Measurements from ENCODE around the gene CYP26B1. TPM values are rescaled to one million over a fixed set of nuclear protein-coding genes. Genes with fewer than 3 reads are reported as not detected.

Gene CYP26B1, protein sequence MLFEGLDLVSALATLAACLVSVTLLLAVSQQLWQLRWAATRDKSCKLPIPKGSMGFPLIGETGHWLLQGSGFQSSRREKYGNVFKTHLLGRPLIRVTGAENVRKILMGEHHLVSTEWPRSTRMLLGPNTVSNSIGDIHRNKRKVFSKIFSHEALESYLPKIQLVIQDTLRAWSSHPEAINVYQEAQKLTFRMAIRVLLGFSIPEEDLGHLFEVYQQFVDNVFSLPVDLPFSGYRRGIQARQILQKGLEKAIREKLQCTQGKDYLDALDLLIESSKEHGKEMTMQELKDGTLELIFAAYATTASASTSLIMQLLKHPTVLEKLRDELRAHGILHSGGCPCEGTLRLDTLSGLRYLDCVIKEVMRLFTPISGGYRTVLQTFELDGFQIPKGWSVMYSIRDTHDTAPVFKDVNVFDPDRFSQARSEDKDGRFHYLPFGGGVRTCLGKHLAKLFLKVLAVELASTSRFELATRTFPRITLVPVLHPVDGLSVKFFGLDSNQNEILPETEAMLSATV
- 0.33 and 0.37 TPM in 2 replicates for total RNA-seq

GRCh38 chr2:72147303-72147971 lies at the start of gene CYP26B1:
Gene CYP26B1 (minus strand): TSS chr2:72147862. CDS start chr2:72147834, 28 bp downstream.

All from uterine smooth muscle cell (primary cell).